ENCODE results near the gene AADACL4. TPM values are rescaled to one million over a fixed set of nuclear protein-coding genes. Genes with fewer than 3 reads are reported as not detected.

AADACL4 gene
- total and polyA plus RNA-seq, 9 of the 15 experiments (the other 6 are each of a cell fraction or from before 2014, with no cell fraction given) = not detected

GRCh38 chr1:12604114-12604874 lies 39.6 kb upstream of the AADACL4 start (continued):
- TF ChIP-seq ESRRA (IDR thresholded peaks at IDR 0.05; ENCODE audit: borderline replicate concordance, low read depth) (peak; percentile 97), BCOR (IDR thresholded peaks at IDR 0.05) (peak; percentile 86), PHF20 (IDR thresholded peaks at IDR 0.05; ENCODE audit: partially characterized antibody) (no peak), ARID3B (CRISPR knock-in tag; IDR thresholded peaks at IDR 0.05; ENCODE audit: borderline replicate concordance) (no peak), CLOCK (CRISPR knock-in tag; IDR thresholded peaks at IDR 0.05; ENCODE audit: borderline replicate concordance) (no peak), CBX5 (IDR thresholded peaks at IDR 0.05; ENCODE audit: borderline replicate concordance, low read depth) (no peak), SRSF3 (IDR thresholded peaks at IDR 0.05; ENCODE audit: insufficient read depth, low read length) (no peak), ZNF584 (CRISPR knock-in tag; IDR thresholded peaks at IDR 0.05; ENCODE audit: low read depth) (peak; percentile 68), NRF1 (conservative IDR thresholded peaks at IDR 0.05 in 1 of 2, IDR thresholded peaks at IDR 0.05 in 1 of 2) (no peak; a peak in 1 of 4 replicates), ZNF384 (IDR thresholded peaks at IDR 0.05; ENCODE audit: low read depth, low read length) (peak; percentile 53), POLR2A (conservative IDR thresholded peaks at IDR 0.05) (no peak), ATF1 (CRISPR knock-in tag; IDR thresholded peaks at IDR 0.05) (no peak), ATF1 (tag; IDR thresholded peaks at IDR 0.05) (peak; percentile 69), ZNF197 (CRISPR knock-in tag; IDR thresholded peaks at IDR 0.05; ENCODE audit: low read depth) (0 out of 2 replicates have a peak, but pooled peaks have one; percentile 40), NFATC3 (IDR thresholded peaks at IDR 0.05) (peak; percentile 75; the same call in 1 of the 2 replicates), ZNF740 (CRISPR knock-in tag; IDR thresholded peaks at IDR 0.05) (no peak), ZNF740 (tag; IDR thresholded peaks at IDR 0.05) (no peak; a peak in 1 of 4 replicates), STAT5B (CRISPR knock-in tag; IDR thresholded peaks at IDR 0.05) (no peak), CBX8 (IDR thresholded peaks at IDR 0.05; ENCODE audit: borderline replicate concordance, extremely low read depth, low read depth, low read length, poor library complexity, severe bottlenecking) (no peak), E2F1 (CRISPR knock-in tag; IDR thresholded peaks at IDR 0.05) (0 out of 2 replicates have a peak, but pooled peaks have one; percentile 47), ZNF146 (CRISPR knock-in tag; IDR thresholded peaks at IDR 0.05; ENCODE audit: unreplicated experiment) (no peak), BRD9 (IDR thresholded peaks at IDR 0.05; ENCODE audit: low read depth, partially characterized antibody) (peak; percentile 56), SMAD2 (IDR thresholded peaks at IDR 0.05; ENCODE audit: low read depth, low read length) (no peak)

Data from K562 (cell line).